HEK293 (cell line): Measurements from ENCODE around the gene LY6G5B.

Experiments used
- ATF2 ChIP-seq: fragments of 450-650 bp; formaldehyde crosslinking; IDR thresholded peaks from 2 replicates; pipeline ENCODE4 v1.5.1; 2016; ENCODE audit warnings: missing biosample characterization, missing genetic modification characterization, low read depth
- CTCF ChIP-seq: fragments of 450-650 bp; formaldehyde crosslinking; IDR thresholded peaks from 2 replicates; pipeline ENCODE4 v1.5.1; 2016; ENCODE audit warnings: missing biosample characterization, missing genetic modification characterization
- ZBTB17 ChIP-seq: fragments of 450-650 bp; formaldehyde crosslinking; IDR thresholded peaks from 2 replicates; pipeline ENCODE4 v1.5.1; 2016; ENCODE audit warnings: missing biosample characterization, missing genetic modification characterization
- ZBTB21 ChIP-seq: fragments of 450-650 bp; formaldehyde crosslinking; IDR thresholded peaks from 2 replicates; pipeline ENCODE4 v1.5.1; 2017; ENCODE audit warnings: missing biosample characterization, missing genetic modification characterization
- ZBTB26 ChIP-seq: fragments of 450-650 bp; formaldehyde crosslinking; optimal IDR thresholded peaks from 2 replicates; pipeline ENCODE3; 2016; ENCODE audit warnings: missing biosample characterization, mild to moderate bottlenecking, missing genetic modification characterization
- ZNF223 ChIP-seq: fragments of 450-650 bp; formaldehyde crosslinking; IDR thresholded peaks from 2 replicates; pipeline ENCODE4 v1.5.1; 2016; ENCODE audit warnings: missing biosample characterization, missing genetic modification characterization
- ZNF266 ChIP-seq: fragments of 450-650 bp; formaldehyde crosslinking; IDR thresholded peaks from 2 replicates; pipeline ENCODE4 v1.5.1; 2016; ENCODE audit warnings: missing biosample characterization, missing genetic modification characterization, low read depth
- ZNF510 ChIP-seq: fragments of 450-650 bp; formaldehyde crosslinking; IDR thresholded peaks from 2 replicates; pipeline ENCODE4 v1.5.1; 2018; ENCODE audit warnings: mild to moderate bottlenecking, missing genetic modification characterization, missing biosample characterization; ENCODE audit not compliant: insufficient replicate concordance
- ZNF677 ChIP-seq: fragments of 450-650 bp; IDR thresholded peaks from 2 replicates; pipeline ENCODE4 v1.5.0; 2018; ENCODE audit warnings: missing biosample characterization, mild to moderate bottlenecking, missing genetic modification characterization, moderate library complexity
- ZNF701 ChIP-seq: fragments of 450-650 bp; formaldehyde crosslinking; IDR thresholded peaks from 2 replicates; pipeline ENCODE4 v1.5.1; 2016; ENCODE audit warnings: missing biosample characterization, missing genetic modification characterization
- ZNF76 ChIP-seq: fragments of 450-650 bp; formaldehyde crosslinking; IDR thresholded peaks from 2 replicates; pipeline ENCODE4; 2016; ENCODE audit warnings: low read depth, missing biosample characterization, missing genetic modification characterization, borderline replicate concordance
- ZNF791 ChIP-seq: fragments of 450-650 bp; formaldehyde crosslinking; IDR thresholded peaks from 2 replicates; pipeline ENCODE4 v1.5.1; 2016; ENCODE audit warnings: missing biosample characterization, missing genetic modification characterization

GRCh38 chr6:31631681-31632278 is 38.0 kb upstream of the LY6G5B start:
- TF ChIP-seq ZNF223 (no peak), CTCF (no peak), ZBTB21 (tag by site-specific recombination) (no peak), ZNF677 (tag by site-specific recombination) (no peak), ATF2 (no peak), ZNF510 (tag by site-specific recombination) (no peak), ZNF791 (no peak), ZBTB26 (no peak), ZNF266 (tag by site-specific recombination) (no peak), ZNF76 (tag by site-specific recombination) (no peak), ZBTB17 (no peak), ZNF701 (no peak)
